DND-41 (cell line): Measurements from ENCODE around the gene HSD17B2.
A peak's percentile ranks its signal among the peaks of the same experiment; 100 is the strongest.

Experiments
- ATAC-seq: fragments of 200-7000 bp; cut with Tn5 transposase; 3 replicates; pipeline ENCODE4 v1.9.1; 2021; ENCODE audit warnings: low read depth; ENCODE audit not compliant: insufficient read depth
- DNase-seq: peaks from one replicate; pipeline ENCODE4 v3.0.0-alpha.2; 2020
- H2AFZ ChIP-seq: 2 replicates; pipeline ENCODE4 v1.6.0; 2012; ENCODE audit warnings: low read depth, low read length
- H3K27ac ChIP-seq: 2 replicates; pipeline ENCODE4 v1.5.1; 2012; ENCODE audit warnings: low read length, inconsistent platforms
- H3K27me3 ChIP-seq: fragments of 200-600 bp; sonication (generic); 2 replicates; pipeline ENCODE4 v1.6.0; 2012; ENCODE audit warnings: low read length, mild to moderate bottlenecking, inconsistent platforms; ENCODE audit not compliant: insufficient read depth, poor library complexity
- H3K36me3 ChIP-seq: 2 replicates; pipeline ENCODE4 v1.5.1; 2012; ENCODE audit warnings: low read length, inconsistent platforms; ENCODE audit not compliant: insufficient read depth
- H3K4me1 ChIP-seq: 2 replicates; pipeline ENCODE4 v1.5.1; 2012; ENCODE audit warnings: mild to moderate bottlenecking, low read length; ENCODE audit not compliant: insufficient read depth
- H3K4me2 ChIP-seq: 2 replicates; pipeline ENCODE4 v1.6.0; 2012; ENCODE audit warnings: mild to moderate bottlenecking, moderate library complexity, low read length, inconsistent platforms; ENCODE audit not compliant: insufficient read depth
- H3K4me3 ChIP-seq, 2 experiments: fragments of 200-600 bp in 1 of 2; shearing (Covaris generic) in 1 of 2; 2 replicates each; pipeline ENCODE4 v1.5.1; 2012 to 2016; ENCODE audit warnings: inconsistent platforms in 2 of 2, low read length in 2 of 2, mild to moderate bottlenecking in 2 of 2, low read depth in 1 of 2, moderate library complexity in 1 of 2
- H3K79me2 ChIP-seq: 2 replicates; pipeline ENCODE4 v1.6.0; 2012; ENCODE audit warnings: low read length, inconsistent platforms; ENCODE audit not compliant: insufficient read depth
- H3K9ac ChIP-seq: 2 replicates; pipeline ENCODE4 v1.6.0; 2012; ENCODE audit warnings: low read depth, mild to moderate bottlenecking, inconsistent platforms, low read length, moderate library complexity
- H3K9me3 ChIP-seq: 2 replicates; pipeline ENCODE4 v1.5.1; 2012; ENCODE audit warnings: low read length, moderate library complexity, mild to moderate bottlenecking, inconsistent platforms; ENCODE audit not compliant: insufficient read depth, severe bottlenecking
- H4K20me1 ChIP-seq: 2 replicates; pipeline ENCODE4 v1.6.0; 2012; ENCODE audit warnings: low read length; ENCODE audit not compliant: insufficient read depth
- CTCF ChIP-seq: IDR thresholded peaks from 2 replicates; pipeline ENCODE4 v1.5.1; 2012; ENCODE audit warnings: borderline replicate concordance, low read length, moderate library complexity, mild to moderate bottlenecking; ENCODE audit not compliant: poor library complexity, severe bottlenecking; ENCODE audit errors: extremely low read depth
- EZH2 ChIP-seq: IDR thresholded peaks from 3 replicates; pipeline ENCODE4 v1.6.1; 2012; ENCODE audit warnings: borderline replicate concordance, low read depth, mild to moderate bottlenecking, moderate library complexity, low read length, inconsistent platforms; ENCODE audit not compliant: severe bottlenecking

Gene HSD17B2

GRCh38 chr16:81996664-81997509 lies 38.2 kb upstream of the HSD17B2 start:
- no peaks in the 10 kb centered on the region for H3K9me3 ChIP-seq
- H3K4me3 ChIP-seq = no peak overlapping the region
- H3K9ac ChIP-seq = no peak overlapping the region
- DNase-seq = no peak
- no peak for ATAC-seq
- peaks cover 3% of the 10 kb centered on the region for H3K27me3 ChIP-seq
- no peaks in the 10 kb centered on the region for H3K4me1 ChIP-seq
- H2AFZ ChIP-seq = no peak overlapping the region
- H3K4me2 ChIP-seq = no peak overlapping the region
- no peaks in the 10 kb centered on the region for H3K36me3 ChIP-seq
- TF ChIP-seq CTCF = peak; percentile 22
- no peak for TF ChIP-seq EZH2
- no peak overlapping the region for H3K27ac ChIP-seq
- no peaks in the 10 kb centered on the region for H4K20me1 ChIP-seq
- no peaks in the 10 kb centered on the region for H3K79me2 ChIP-seq

- no peak overlapping the region for H3K27ac ChIP-seq
Measured at GRCh38 chr16:81997738-81998137, 37.3 kb upstream of the HSD17B2 start.

GRCh38 chr16:82002831-82003230 lies 32.2 kb upstream of the HSD17B2 start:
- TF ChIP-seq EZH2 (no peak), CTCF (no peak)
- Histone ChIP-seq H3K27ac (no peak overlapping the region), H3K79me2 (no peaks in the 10 kb centered on the region), H2AFZ (no peak overlapping the region), H3K9me3 (peaks cover 4% of the 10 kb centered on the region), H3K9ac (no peak overlapping the region), H3K4me2 (no peak overlapping the region), H3K27me3 (no peaks in the 10 kb centered on the region), H3K4me1 (no peaks in the 10 kb centered on the region), H3K4me3 (no peak overlapping the region), H4K20me1 (no peaks in the 10 kb centered on the region), H3K36me3 (no peaks in the 10 kb centered on the region)
- DNase-seq (no peak), ATAC-seq (no peak)

More at GRCh38 chr16:81997738-81998137, 37.3 kb upstream of the HSD17B2 start:
- Histone ChIP-seq H3K79me2 (no peaks in the 10 kb centered on the region), H3K4me1 (no peaks in the 10 kb centered on the region), H3K4me2 (no peak overlapping the region), H3K36me3 (no peaks in the 10 kb centered on the region), H2AFZ (no peak overlapping the region), H3K9ac (no peak overlapping the region), H3K27me3 (peaks cover 3% of the 10 kb centered on the region), H4K20me1 (no peaks in the 10 kb centered on the region), H3K9me3 (no peaks in the 10 kb centered on the region), H3K4me3 (no peak overlapping the region)
- DNase-seq (no peak), ATAC-seq (no peak)
- TF ChIP-seq EZH2 (no peak), CTCF (no peak)
